Stimulated activated CD8-positive, alpha-beta memory T cell treated with anti-CD3 and anti-CD28 coated beads, Interleukin-4, amount 100 ng/mL, for 1 hour (primary cell): Measurements from ENCODE around the gene RNASE3.
"Not testable (repeated sequence)": the region's sequence is repeated elsewhere in the genome, so short reads cannot be mapped to it uniquely, and the experiment has no call there.

Source experiments
- DNase-seq, 2 donors: peaks; one replicate each; pipeline ENCODE4 v3.0.0-alpha.2; 2020; ENCODE audit warnings: low read depth in 2 of 2, low spot score in 1 of 2

The RNASE3 gene

DNA sequence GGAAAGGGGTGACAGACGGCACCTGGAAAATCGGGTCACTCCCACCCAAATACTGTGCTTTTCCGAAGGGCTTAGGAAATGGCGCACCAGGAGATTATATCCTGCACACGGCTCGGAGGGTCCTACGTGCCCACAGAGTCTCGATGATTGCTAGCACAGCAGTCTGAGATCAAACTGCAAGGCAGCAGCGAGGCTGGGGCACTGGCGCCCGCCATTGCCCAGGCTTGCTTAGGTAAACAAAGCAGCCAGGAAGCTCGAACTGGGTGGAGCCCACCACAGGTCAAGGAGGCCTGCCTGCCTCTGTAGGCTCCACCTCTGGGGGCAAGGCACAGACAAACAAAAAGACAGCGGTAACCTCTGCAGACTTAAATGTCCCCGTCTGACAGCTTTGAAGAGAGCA, 19.6 kb downstream of the RNASE3 start:
- not testable (repeated sequence) for DNase-seq

DNA sequence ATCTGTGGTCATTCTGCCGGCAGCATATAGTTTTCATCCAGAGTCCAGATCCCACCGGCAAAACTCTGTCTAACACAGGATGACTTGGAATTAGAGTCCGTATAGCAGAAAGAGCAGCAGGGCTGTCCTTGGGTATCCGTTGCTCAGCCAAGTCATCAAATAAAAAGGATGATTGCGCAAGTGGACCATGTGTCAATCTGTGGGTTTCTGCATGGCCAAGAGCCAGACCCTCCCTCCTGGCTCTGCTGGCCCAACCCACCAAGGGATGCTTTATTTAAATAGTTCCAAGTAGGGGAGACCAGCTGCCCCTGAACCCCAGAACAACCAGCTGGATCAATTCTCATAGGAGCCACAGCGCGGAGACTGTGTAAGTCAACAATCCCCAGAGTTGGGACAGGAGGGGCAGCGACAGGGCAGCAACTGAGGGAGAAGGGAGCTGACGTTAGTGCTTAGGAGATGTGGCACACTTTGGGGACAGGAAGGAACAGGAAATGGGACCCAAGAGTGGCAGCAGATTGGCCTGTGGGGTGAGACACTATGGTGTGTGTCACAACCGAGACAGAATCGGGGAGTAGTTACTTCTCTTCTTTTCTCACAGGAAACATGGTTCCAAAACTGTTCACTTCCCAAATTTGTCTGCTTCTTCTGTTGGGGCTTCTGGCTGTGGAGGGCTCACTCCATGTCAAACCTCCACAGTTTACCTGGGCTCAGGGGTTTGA, 28.0 kb downstream of the RNASE3 start:
- not testable (repeated sequence) for DNase-seq

DNA sequence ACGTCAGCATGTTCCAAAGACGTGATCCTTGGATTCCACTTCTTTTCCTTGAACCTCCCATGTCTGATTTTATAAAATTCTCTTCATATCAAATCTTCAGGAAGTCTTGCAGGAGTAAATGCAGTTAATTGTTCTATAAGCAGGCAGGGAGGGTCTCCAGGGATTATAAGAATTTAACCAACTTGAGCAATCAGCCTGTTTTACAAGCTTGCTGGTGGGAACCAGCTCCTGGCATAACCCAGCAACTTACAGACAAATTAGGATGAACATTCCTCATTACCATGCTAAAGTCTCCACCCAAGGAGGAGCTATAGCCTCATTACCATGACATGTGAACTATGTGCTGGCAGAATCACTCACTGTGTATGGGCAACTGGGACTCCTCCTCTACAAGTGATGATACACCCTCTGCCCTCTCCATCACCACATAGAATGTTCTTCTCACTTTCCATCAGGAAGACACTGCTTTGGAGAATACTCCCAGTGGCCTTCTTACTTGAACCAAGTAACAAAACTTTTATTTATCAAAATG, 32.6 kb downstream of the RNASE3 start:
- DNase-seq, result not testable (repeated sequence)

DNA sequence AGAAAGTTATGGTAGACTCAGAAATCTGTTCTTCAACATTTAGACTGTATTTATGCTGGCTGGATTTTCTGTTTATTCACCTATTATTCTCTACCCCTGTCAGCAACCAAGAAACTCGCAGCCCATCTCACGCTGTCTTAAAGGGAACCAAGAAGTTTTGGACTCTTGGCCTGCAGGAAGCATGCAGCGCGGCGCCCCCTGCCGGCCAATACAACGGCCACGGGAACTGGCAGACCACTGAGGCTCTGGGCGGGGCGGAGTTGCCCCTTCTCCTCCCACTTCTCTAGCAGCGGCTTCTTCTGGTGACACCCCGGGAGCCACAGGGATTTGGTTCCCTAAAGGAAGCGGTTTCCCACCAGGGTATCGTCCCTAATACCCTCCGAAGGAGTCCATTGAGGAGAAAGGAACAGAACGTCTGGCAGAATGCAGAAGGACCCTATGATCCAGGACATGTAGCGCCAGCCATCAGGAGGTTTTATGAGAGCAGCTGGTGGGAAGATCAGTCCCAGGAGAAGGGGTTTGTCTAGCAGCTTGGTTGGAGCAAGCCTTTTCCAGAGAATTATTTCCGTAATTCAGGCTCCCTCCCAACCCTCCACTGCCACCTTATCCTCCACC, 43.1 kb downstream of the RNASE3 start:
- no peak for DNase-seq

DNA sequence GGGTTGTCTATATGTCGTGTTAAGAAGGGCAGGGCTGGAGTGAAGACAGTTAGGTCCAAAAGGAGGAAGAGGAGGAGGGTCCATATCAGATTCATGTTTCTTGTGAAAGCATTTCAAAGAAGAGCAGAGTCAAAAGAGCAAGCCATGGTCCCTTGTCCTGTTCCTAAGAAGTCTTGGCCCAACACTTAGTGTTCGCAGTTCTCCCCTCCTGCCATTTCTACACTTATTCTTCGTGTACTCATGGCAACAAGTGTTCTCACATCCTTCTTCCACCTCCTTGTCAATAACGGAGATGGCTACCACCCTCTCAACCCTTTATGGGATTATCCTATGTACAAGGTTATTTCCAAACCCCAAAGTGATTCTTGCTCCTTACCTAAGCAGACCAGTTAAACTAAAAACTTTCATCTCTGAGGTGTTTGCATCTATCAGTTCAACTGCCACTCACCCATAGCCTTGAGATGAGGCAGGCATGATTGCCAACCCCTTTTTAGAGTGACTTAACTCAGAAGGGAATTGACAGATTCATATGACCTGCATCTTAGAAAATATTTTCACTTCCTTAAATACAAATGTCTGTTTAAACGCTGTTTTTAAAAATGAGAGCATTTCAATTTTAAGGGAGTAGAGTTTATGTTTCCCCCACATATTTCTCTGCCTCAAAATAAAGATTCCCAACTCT, 44.3 kb downstream of the RNASE3 start:
- DNase-seq, result no peak
